HG03457 (cell line): ENCODE results near the gene ERC1.
"Not testable (repeated sequence)": the region's sequence is repeated elsewhere in the genome, so short reads cannot be mapped to it uniquely, and the experiment has no call there.

Source experiments
- ATAC-seq: cut with Tn5 transposase; IDR thresholded peaks from one replicate; pipeline ENCODE4 v1.9.1; 2021; ENCODE audit warnings: moderate number of reproducible peaks; ENCODE audit not compliant: unreplicated experiment

The ERC1 gene

GRCh38 chr12:1117371-1117770, 126.3 kb downstream of the ERC1 start:
- no peak for ATAC-seq

DNA sequence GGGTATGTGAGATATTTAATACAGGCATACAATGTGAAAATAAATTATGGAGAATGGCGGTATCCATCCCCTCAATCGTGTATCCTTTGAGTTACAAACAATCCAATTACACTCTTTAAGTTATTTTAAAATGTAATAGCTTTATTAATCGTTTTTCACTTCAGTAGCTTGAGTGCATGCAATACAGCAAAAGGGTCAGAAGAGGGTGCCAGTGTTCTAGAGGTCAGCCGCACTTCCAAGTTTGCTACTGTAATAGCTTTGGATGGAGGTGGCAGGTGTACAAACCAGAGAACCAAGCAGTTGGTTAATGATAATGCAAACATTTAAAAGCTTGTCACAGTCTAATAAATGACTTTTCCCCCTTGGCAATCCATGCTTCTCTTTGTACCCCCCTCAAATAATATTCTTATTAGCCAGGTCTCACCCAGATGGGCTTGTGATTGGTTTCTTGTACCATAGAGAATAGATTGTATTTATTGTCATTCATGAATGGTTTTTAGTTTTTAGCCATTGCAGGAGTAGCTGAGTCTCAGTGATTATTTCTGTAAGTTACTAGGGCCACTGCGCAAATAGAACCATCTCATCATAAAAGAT, 127.0 kb downstream of the ERC1 start:
- no peak for ATAC-seq

DNA sequence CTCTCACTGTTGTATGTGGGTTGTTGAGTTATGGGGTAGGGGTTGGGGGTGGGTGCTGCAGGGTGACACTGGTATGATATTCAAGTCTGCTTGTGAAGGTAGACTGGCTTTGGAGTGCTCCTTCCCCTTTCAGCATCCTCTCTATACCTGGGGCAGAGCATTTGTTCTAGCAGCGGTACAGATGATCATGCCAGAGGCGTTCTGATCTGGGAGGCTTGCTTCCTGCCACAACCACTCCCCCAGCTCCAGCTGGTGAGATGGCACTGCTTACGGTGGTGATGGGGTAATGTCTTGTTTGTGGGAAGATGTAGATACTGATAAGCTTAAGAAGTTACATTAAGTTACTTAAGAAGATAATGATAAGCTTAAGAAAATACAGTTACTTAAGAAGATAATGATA, 131.8 kb downstream of the ERC1 start:
- ATAC-seq: no peak

DNA sequence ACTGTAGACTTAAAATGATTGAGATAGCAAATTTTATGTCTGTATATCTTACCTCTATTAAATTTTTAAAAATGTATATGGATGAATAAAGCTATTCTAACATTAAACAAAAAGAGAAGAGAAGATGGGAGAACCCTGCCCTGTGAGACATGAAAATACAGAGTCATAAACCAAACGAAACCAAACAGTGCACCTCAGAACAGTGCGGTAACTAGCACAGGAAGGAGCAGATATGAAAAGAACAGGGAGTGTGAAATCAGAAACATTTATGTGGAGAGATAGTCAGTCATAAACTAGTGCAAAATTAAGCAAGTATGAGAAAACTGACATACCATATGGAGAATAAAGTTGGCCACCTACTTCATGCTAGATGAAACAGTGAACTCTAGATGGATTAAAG, 135.1 kb downstream of the ERC1 start:
- ATAC-seq: no peak

GRCh38 chr12:1127021-1127420, 136.0 kb downstream of the ERC1 start:
- ATAC-seq: no peak

GRCh38 chr12:1130164-1130563, 139.1 kb downstream of the ERC1 start:
- no peak for ATAC-seq

GRCh38 chr12:1130571-1130970, 139.5 kb downstream of the ERC1 start:
- ATAC-seq: no peak

GRCh38 chr12:1131811-1132224, 140.8 kb downstream of the ERC1 start:
- ATAC-seq: no peak

- no peak for ATAC-seq
These were observed 141.3 kb downstream of the ERC1 start for GRCh38 chr12:1132311-1132710.

- no peak for ATAC-seq
These were observed 147.7 kb downstream of the ERC1 start for GRCh38 chr12:1138691-1139090.

- not testable (repeated sequence) for ATAC-seq
These were observed 155.7 kb downstream of the ERC1 start for GRCh38 chr12:1146758-1147157.

DNA sequence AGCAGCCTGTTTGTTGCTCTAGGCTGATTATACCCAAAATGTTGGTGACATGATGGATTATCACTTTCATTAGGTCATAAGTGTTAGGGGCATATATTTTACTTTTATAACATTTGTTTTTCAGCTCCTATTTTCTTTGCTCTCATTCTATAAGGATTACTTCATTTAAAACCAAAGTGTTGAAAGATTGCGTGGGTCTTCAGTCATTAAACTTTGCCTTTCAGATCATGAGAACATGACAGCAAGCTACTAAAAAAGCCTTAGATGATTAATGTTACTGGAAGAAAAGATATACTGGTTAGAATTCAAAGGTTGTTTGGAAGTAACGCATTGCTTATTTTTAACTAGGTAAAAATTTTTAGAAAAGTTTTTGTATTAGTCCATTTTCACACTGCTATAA, 156.8 kb downstream of the ERC1 start:
- no peak for ATAC-seq

GRCh38 chr12:1157046-1157445, 166.0 kb downstream of the ERC1 start:
- ATAC-seq: no peak

- ATAC-seq: no peak
These were observed 170.2 kb downstream of the ERC1 start for GRCh38 chr12:1161197-1161596.

DNA sequence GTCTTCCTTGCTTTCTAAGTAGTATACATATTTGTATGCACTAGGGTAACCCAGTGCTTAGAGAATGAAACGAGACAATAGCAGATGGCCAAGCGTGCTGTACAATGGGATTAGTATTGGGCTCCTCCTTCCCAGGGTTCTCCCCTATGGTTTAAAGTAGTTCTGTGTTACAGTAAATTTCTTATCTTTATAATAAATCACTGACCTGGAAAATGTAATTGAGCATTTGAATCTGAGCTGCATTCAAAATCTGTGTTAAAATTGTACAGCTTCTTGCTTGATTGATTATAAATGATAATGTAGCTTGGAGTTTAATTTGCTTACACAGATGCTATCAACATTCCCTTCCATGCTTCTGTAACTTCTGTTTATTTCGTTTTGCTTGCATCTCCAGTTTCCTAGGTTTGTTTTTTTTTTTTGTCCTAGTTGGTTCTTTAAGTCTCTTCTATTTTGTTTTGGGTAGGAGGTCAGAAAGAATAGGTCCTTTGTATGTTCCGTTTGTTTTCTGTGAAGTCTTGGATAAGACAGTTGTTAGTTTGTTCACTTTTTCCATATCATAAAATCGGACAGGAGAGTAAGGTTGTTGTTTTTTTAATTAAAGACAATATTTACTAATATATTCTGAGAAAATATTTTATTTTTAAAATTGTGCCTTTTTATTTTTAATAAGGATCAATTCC, 171.2 kb downstream of the ERC1 start:
- no peak for ATAC-seq

DNA sequence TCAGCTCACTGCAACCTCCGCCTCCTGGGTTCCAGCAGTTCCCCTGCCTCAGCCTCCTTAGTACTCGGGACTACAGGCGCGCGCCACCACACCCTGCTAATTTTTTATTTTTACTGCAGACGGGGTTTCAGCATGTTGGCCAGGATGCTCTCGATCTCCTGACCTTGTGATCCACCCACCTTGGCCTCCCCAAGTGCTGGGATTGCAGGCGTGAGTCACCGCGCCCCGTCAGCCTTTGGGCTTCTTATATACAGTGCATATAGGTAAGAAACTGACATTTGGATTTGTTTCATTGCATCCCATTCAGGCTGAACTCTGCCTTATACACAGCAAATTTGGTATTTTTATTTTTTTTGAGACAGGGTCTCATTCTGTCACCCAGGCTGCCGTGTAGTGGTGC, 176.8 kb downstream of the ERC1 start:
- no peak for ATAC-seq

DNA sequence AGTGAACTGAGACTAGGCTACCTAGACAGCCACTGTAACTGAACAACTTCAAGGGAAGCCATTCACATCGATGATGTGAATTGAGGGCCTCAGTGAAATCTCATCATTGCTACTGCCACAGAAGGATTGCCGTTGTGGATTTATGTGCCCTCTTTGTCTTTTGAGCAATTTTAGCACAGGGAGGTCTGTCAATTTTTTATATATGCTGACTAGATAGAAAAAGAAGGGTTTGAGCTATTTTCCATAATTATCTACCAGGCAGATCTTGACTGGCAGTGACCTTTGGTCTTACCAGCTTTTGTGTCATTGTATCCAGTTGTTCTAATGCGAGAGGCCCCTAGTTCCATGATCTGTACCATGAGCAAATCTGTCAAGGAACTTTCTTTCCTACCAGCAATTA, 179.4 kb downstream of the ERC1 start:
- ATAC-seq: no peak

- no peak for ATAC-seq
These were observed 180.8 kb downstream of the ERC1 start for GRCh38 chr12:1171657-1172408.

DNA sequence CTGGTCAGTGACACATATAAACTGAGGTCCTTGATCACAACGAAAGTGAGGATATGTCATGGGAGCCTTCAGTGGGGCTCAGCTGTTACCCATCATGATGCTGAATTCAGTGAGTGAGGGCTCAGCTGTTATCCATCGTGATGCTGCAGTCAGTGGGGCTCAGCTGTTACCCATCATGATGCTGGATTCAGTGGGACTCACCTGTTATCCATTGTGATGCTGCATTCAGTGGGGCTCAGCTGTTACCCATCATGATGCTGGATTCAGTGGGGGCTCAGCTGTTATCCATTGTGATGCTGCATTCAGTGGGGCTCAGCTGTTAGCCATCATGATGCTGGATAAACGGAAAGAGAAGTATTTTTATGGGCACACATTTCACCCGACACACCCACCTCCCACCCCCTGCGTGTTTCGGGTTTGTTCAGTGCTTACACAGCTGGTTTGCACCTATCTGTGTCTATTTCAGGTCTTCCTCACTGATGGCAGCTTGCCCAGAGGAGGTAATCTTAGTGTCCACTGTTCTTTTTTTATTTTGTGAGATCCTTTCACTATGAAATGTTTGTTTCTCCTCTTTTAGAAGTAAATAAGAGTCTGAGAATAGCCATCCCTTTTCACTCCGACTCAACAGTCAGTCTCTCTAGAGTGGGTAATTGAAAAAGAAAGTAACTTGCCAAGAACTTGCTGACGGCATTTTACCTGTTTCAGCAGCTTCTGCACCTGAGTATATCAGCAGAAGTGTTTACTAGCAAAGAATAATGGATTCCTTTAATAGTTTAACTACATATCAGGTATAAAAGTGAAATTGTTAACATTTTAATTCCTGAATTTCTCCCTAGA, 183.0 kb downstream of the ERC1 start:
- no peak for ATAC-seq

GRCh38 chr12:1174659-1175058, 183.6 kb downstream of the ERC1 start:
- no peak for ATAC-seq

DNA sequence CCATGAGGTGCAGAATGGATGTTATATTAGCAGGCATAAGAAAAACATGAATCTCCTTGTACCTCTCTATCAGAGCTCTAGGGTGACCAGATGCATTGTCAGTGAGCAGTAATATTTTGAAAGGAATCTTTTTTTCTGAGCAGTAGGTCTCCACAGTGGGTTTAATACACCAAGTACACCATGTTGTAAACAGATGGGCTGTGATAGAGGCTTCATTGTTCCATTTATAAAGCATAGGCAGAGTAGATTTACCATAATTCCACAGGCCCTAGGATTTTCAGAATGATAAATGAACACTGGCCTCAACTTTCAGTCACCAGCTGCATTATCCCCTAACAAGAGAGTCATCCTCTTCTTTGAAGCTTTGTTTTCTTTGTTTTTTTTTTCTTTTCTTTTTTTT, 185.2 kb downstream of the ERC1 start:
- ATAC-seq: no peak
